ENCODE measurements around the gene SDR42E2. TPM values are rescaled to one million over a fixed set of nuclear protein-coding genes. Genes with fewer than 3 reads are reported as not detected.

SDR42E2 gene
- total RNA-seq, 1 donor from 2014 or later, result 0.10 TPM

DNA sequence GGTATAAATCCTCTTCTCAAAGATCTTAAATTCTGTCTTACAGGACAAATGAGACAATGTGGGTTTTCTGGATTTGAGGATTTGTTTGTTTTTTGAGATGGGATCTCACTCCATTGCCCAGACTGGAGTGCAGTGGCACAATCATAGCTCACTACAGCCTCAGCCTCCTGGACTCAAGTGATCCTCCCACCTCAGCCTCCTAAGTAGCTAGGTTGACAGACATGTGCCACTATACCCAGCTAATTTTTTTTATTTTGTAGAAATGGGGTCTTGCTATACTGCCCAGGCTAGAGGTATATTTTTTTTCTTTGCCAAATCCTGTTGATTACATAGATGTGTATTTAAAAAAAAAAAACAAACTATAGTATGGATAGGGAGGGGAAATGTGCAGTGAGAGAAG lies 31.8 kb upstream of the SDR42E2 start:
- no peak for DNase-seq (ENCODE audit: low spot score)
- Mint-ChIP-seq H3K4me1 (ENCODE audit: unreplicated experiment) (no peaks in the 10 kb centered on the region), H3K27ac (ENCODE audit: unreplicated experiment) (no peak overlapping the region), H3K4me3 (ENCODE audit: unreplicated experiment) (no peak overlapping the region), H3K9me3 (ENCODE audit: unreplicated experiment) (no peaks in the 10 kb centered on the region), H3K36me3 (ENCODE audit: low read depth, unreplicated experiment) (no peaks in the 10 kb centered on the region), H3K27me3 (ENCODE audit: unreplicated experiment) (no peaks in the 10 kb centered on the region)
- TF ChIP-seq, protein P1, sequence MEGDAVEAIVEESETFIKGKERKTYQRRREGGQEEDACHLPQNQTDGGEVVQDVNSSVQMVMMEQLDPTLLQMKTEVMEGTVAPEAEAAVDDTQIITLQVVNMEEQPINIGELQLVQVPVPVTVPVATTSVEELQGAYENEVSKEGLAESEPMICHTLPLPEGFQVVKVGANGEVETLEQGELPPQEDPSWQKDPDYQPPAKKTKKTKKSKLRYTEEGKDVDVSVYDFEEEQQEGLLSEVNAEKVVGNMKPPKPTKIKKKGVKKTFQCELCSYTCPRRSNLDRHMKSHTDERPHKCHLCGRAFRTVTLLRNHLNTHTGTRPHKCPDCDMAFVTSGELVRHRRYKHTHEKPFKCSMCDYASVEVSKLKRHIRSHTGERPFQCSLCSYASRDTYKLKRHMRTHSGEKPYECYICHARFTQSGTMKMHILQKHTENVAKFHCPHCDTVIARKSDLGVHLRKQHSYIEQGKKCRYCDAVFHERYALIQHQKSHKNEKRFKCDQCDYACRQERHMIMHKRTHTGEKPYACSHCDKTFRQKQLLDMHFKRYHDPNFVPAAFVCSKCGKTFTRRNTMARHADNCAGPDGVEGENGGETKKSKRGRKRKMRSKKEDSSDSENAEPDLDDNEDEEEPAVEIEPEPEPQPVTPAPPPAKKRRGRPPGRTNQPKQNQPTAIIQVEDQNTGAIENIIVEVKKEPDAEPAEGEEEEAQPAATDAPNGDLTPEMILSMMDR (IDR thresholded peaks at IDR 0.05; ENCODE audit: unreplicated experiment), result no peak

DNA sequence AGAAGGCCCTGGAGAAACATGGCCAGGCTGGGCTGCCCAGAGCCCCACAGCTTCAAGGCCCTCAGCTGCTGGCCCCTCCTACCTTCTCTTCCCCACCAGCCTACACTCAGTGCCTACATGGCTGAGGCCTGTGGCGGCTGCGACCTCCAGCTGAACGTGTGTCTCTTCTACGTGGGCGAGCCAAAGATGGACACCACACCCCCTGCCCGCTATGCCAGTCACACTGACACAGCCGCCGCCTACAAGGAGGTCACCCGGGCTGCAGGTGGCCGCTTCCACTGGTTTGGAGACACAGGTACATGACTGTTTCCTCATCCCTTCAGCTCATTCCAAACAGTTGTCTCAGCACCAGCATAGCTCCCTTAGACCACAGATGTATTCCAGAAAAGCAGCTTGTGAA lies 29.5 kb upstream of the SDR42E2 start:
- no peaks in the 10 kb centered on the region for H3K9me3 Mint-ChIP-seq (ENCODE audit: unreplicated experiment)
- H3K4me3 Mint-ChIP-seq (ENCODE audit: unreplicated experiment), result no peak overlapping the region
- TF ChIP-seq, protein P1 (IDR thresholded peaks at IDR 0.05; ENCODE audit: unreplicated experiment), result no peak
- H3K27ac Mint-ChIP-seq (ENCODE audit: unreplicated experiment), result no peak overlapping the region
- no peaks in the 10 kb centered on the region for H3K4me1 Mint-ChIP-seq (ENCODE audit: unreplicated experiment)
- no peaks in the 10 kb centered on the region for H3K36me3 Mint-ChIP-seq (ENCODE audit: low read depth, unreplicated experiment)
- DNase-seq (ENCODE audit: low spot score), result no peak
- no peaks in the 10 kb centered on the region for H3K27me3 Mint-ChIP-seq (ENCODE audit: unreplicated experiment)

DNA sequence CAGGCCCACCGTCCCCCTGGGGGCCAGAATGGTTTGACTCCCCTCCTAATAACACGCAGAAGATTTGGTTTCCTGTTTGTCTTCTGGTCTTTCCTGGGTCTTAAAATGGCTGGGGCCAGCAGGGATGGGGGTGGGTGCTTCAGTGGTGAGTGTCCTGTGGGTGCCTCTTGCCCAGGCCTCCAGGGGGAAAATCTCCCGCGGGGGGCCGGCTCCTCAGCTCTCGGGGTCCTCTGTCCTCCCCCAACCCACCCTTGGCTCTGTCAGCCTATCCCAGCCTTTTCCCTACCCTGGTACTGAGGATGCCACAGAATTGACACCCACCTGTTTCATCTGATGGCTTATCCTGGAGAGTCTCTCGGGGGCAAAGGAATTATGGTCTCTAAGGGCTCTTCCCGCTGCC lies 23.8 kb upstream of the SDR42E2 start:
- Mint-ChIP-seq H3K4me1 (ENCODE audit: unreplicated experiment) (no peaks in the 10 kb centered on the region), H3K36me3 (ENCODE audit: low read depth, unreplicated experiment) (no peaks in the 10 kb centered on the region), H3K9me3 (ENCODE audit: unreplicated experiment) (no peaks in the 10 kb centered on the region), H3K27me3 (ENCODE audit: unreplicated experiment) (no peaks in the 10 kb centered on the region), H3K4me3 (ENCODE audit: unreplicated experiment) (no peak overlapping the region), H3K27ac (ENCODE audit: unreplicated experiment) (no peak overlapping the region)
- TF ChIP-seq, protein P1 (IDR thresholded peaks at IDR 0.05; ENCODE audit: unreplicated experiment), result no peak
- DNase-seq (ENCODE audit: low spot score), result no peak

DNA sequence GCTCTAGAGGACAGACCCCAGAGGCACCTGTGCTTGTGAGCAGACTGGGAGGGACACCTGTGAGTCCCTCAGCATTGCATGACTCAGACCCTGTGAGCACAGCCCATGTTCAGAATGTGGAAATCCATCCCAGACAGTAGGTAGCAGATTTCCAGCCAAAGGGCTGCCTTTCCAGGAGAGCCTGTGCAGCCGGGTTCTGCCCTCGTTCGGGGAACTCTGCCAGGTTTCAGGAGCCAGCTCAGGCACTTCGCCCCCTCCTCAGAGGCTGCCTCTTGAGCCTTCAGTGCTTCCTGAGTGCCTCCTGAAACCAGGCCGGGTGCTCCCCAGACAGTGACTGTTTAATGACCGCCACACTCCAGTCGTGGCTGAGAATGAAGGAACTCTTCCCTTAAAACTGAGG lies 23.3 kb upstream of the SDR42E2 start:
- Mint-ChIP-seq H3K27ac (ENCODE audit: unreplicated experiment) (no peak overlapping the region), H3K4me1 (ENCODE audit: unreplicated experiment) (no peaks in the 10 kb centered on the region), H3K36me3 (ENCODE audit: low read depth, unreplicated experiment) (no peaks in the 10 kb centered on the region), H3K27me3 (ENCODE audit: unreplicated experiment) (no peaks in the 10 kb centered on the region), H3K9me3 (ENCODE audit: unreplicated experiment) (no peaks in the 10 kb centered on the region), H3K4me3 (ENCODE audit: unreplicated experiment) (no peak overlapping the region)
- TF ChIP-seq, protein P1 (IDR thresholded peaks at IDR 0.05; ENCODE audit: unreplicated experiment), result no peak
- DNase-seq (ENCODE audit: low spot score), result no peak

DNA sequence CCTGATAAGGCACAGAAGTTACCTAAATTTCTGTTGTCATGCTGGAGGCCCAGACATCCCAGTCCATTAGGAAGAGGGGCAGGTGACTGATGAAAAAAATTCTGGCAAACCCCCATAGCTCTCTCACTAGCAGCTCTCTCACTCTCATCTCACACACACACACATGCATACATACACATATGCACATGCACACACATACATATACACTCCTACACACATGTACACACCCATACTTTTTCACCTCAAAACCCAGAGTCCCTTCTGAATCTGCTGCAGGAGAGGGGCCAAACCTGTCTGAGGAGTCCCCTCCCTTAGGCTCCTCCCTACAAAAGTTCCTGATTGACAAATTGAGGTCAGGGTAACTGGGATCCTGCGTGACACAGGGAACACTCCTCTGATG lies 22.6 kb upstream of the SDR42E2 start:
- no peaks in the 10 kb centered on the region for H3K9me3 Mint-ChIP-seq (ENCODE audit: unreplicated experiment)
- H3K27me3 Mint-ChIP-seq (ENCODE audit: unreplicated experiment), result no peaks in the 10 kb centered on the region
- H3K27ac Mint-ChIP-seq (ENCODE audit: unreplicated experiment), result no peak overlapping the region
- no peaks in the 10 kb centered on the region for H3K4me1 Mint-ChIP-seq (ENCODE audit: unreplicated experiment)
- TF ChIP-seq, protein P1 (IDR thresholded peaks at IDR 0.05; ENCODE audit: unreplicated experiment), result no peak
- H3K4me3 Mint-ChIP-seq (ENCODE audit: unreplicated experiment), result no peak overlapping the region
- DNase-seq (ENCODE audit: low spot score), result no peak
- no peaks in the 10 kb centered on the region for H3K36me3 Mint-ChIP-seq (ENCODE audit: low read depth, unreplicated experiment)
